ENCODE results near the gene SNRPD2.
A peak's percentile ranks its signal among the peaks of the same experiment; 100 is the strongest.
"Not testable (repeated sequence)": the region's sequence is repeated elsewhere in the genome, so short reads cannot be mapped to it uniquely, and the experiment has no call there.

SNRPD2 gene

GRCh38 chr19:45691516-45692186, at the start of gene SNRPD2:
Gene SNRPD2, minus strand, starts transcription at chr19:45691953. Its CDS starts 65 bp downstream, at chr19:45691888.
- peak; percentile 96 for DNase-seq

DNA sequence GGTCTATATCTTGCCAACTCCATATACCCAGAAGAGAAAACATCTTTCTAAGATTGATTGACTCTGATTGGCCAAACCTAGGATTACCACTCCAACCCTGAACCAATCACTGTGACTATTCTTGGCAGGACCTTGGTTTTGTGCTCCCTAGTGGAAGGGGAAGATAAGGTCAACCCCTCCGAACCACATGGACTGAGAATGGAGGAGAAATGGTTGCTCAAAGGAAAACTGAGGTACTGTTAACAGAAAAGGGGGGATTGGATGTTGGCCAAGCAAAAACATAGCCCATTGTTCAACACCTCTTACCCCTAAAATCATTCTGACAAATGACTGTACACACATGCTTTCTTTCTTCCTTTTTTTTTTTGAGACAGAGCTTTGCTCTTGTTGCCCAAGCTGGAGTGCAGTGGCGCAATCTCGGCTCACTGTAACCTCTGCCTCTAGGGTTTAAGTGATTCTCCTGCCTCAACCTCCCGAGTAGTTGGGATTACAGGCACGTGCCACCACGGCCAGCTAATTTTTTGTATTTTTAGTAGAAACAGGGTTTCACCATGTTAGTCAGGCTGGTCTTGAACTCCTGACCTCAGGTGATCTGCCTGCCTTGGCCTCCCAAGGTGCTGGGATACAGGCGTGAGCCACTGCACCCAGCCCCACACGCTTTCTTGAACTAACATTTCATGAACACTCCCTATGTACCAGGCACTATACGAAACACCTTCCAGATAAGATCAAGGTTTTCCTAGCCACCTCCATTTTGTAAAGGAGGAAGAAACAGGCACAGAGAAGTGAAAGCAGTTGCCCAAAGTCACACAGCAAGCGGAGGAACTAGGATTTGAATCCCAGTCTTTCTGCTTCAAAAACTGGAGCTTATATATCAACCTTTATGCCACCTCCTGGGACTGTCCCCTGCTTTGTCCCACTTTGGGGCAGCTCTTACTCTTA, 48.0 kb upstream of the SNRPD2 start:
- no peak for DNase-seq

GRCh38 chr19:45733160-45733810, 41.5 kb upstream of the SNRPD2 start, which contains the start of gene MEIOSIN:
Gene MEIOSIN, plus strand, starts transcription at chr19:45733439. Its CDS starts 1,938 bp downstream, at chr19:45735377.
- no peak for DNase-seq

GRCh38 chr19:45730368-45731288, 38.9 kb upstream of the SNRPD2 start, which contains the start of gene FBXO46:
Gene FBXO46, minus strand, starts transcription at chr19:45730896. Its CDS starts 17,401 bp downstream, at chr19:45713495.
- peak; percentile 98 for DNase-seq

DNA sequence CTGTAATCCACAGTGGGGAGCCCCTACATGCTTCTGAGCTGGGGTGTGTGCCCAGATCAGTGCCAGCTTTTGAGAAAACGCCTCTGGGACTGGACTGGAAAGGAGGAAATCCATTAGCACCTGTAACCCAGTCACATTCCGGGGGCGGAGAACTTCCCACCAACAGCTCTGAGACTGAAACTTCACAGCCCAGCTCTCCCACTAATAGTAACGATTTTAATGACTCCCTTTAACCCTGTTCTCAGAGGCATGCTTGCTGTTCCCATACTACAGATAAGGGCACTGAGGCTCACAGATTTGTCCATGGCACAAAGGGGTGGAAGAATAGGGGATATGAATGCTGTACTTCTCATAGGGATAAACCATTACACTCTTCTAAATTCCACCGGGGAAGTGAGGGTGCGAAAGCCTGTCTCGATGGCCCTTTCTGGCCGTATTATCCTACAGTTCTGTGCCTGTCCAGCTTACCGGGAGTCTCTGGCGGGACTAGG, 38.1 kb upstream of the SNRPD2 start:
- DNase-seq, result peak; percentile 12

GRCh38 chr19:45728683-45729082, 36.9 kb upstream of the SNRPD2 start:
- DNase-seq, result not testable (repeated sequence)

DNA sequence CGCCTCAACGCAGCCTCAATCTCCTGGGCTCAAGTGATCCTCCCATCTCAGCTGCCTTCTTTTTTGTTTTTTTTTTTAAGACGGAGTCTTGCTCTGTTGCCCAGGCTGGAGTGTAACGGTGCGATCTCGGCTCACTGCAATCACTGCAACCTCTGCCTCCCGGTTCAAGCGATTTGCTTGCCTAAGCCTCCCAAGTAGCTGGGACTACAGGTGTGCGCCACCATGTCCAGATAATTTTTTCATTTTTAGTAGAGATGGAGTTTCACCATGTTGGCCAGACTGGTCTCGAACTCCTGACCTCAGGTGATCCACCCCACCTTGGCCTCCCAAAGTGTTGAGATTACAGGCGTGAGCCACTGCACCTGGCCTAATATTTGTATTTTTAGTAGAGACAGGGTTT, 28.3 kb upstream of the SNRPD2 start:
- not testable (repeated sequence) for DNase-seq

- no peak for DNase-seq
Observed at GRCh38 chr19:45717983-45718650, 26.4 kb upstream of the SNRPD2 start.

- DNase-seq, result peak; percentile 99
Observed at GRCh38 chr19:45717131-45717982, 25.6 kb upstream of the SNRPD2 start.

DNA sequence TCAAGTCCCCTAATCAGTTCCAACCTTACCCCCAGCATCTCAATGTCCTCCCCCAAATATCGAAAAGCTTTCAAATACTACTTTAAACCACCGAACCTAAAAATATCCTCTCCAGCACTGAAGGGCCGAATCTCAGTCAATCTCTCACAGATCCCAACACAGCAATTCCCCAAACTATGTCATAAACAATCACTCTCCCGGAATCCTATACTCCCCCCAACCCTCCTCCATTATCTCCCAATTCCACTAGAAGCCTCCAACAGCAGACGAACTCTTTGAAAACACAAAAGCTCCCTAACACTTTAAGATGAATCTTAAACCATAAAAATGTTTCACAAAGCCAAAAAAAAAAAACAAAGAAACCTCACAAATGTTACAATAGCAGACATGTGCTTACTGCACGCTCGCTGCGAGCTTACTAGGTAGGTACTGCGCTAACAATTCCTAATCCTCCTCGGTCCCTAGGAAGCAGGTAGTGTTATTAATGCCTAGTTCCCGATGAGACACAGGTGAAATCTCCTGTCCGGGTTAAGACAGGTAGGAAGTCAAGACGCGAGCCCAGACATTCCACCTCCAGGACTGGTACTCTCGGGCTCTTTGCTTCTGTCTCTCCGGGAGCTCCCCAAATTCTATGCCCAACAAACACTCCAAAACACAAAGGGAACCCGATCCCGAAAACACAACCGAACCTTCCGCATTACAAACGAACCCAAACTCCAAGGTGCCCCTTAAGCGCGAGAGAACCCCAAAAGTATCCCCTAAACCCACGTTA, 24.8 kb upstream of the SNRPD2 start:
- DNase-seq, result no peak

- DNase-seq, result no peak
Observed at GRCh38 chr19:45715139-45715538, 23.4 kb upstream of the SNRPD2 start.

- no peak for DNase-seq
Observed at GRCh38 chr19:45713141-45713540, 21.4 kb upstream of the SNRPD2 start.

DNA sequence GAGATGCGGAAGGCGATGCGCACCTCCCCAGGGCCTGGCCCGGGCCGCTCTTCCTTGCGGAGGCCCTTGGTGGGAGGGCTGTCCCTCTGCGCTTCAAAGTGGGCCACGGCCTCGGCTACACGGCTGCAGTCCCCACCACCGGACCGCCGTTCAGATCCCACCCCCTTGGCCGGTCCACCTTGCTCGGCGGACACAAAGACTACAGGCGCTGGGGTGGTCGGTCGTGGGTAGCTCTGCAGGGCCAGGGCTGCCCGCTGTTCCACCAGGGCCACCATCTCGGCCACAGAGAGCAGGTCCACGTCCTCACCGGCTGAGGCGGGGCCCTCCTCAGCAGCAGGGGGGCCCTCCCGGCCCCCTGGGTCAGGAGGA, 20.9 kb upstream of the SNRPD2 start:
- DNase-seq, result no peak

DNA sequence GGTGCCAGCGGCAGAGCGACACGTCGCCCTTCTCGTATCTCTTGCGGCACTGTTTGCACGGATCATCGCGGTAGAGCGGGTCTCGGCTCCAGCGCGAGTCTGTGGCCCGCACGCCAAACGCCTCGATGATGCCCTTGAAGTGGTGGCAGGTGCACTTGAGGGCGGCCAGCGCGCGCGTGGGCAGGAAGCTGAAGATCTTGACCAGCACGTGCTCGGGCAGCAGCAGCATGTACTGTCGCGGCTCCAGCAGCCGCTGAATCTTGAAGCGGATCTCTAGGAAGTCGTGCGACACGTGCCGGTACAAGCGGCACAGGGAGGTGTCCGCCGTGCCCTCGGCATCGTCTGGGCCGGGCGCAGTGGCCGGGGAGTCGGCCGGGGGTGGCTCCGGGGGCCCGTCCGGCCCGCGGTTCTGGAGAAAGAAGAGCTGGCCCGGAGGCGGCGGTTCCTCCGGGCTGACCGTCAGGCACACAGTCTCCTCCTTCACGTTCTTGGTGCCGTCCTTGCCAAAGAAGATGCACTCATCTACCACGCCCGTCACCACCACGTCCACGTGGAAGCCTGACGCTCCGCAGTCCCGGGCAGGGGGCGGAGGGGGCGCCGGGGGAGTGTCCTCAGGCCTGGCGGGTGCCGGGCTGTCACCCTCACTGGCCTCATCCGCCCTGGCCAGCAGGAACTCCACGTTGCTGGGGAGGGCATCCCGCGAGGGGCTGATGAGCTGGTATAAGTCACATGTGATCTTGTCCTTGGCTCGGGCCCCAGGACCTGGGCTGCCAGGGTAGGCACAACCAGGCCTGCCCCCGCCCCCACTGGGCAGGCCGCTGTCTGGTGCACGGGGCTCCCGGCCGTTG, 20.3 kb upstream of the SNRPD2 start:
- no peak for DNase-seq

- no peak for DNase-seq
Observed at GRCh38 chr19:45710356-45711130, 18.8 kb upstream of the SNRPD2 start.

- no peak for DNase-seq
Observed at GRCh38 chr19:45705710-45706415, 14.1 kb upstream of the SNRPD2 start.

- no peak for DNase-seq
Observed at GRCh38 chr19:45705115-45705514, 13.4 kb upstream of the SNRPD2 start.
